Measurements from ENCODE around the gene PKN1. TPM values are rescaled to one million over a fixed set of nuclear protein-coding genes. Genes with fewer than 3 reads are reported as not detected.

Gene PKN1
- total and polyA plus RNA-seq, 2 experiments from 2014 or later, result 86.8 to 201 TPM

DNA sequence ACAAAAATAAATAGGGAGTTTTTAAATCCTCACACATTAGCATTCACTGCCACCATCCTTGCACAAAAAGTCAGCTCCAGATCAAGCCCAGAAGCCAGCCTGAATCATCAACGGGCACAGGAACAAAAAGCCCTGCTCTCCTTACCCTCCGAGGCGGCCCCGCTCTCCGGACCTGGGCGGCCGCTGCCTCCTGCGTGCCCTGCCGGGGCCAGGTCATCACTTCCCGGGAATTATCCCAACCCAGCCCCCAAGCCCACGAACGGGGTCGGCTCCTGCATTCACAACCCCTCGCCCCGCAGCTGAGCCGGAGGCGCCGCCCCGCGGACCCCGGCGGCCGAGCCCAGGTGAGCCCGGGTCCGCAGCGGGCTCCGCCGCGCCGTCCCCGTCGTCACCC is 84.3 kb downstream of the PKN1 start (continued):
- TF ChIP-seq, protein P1, sequence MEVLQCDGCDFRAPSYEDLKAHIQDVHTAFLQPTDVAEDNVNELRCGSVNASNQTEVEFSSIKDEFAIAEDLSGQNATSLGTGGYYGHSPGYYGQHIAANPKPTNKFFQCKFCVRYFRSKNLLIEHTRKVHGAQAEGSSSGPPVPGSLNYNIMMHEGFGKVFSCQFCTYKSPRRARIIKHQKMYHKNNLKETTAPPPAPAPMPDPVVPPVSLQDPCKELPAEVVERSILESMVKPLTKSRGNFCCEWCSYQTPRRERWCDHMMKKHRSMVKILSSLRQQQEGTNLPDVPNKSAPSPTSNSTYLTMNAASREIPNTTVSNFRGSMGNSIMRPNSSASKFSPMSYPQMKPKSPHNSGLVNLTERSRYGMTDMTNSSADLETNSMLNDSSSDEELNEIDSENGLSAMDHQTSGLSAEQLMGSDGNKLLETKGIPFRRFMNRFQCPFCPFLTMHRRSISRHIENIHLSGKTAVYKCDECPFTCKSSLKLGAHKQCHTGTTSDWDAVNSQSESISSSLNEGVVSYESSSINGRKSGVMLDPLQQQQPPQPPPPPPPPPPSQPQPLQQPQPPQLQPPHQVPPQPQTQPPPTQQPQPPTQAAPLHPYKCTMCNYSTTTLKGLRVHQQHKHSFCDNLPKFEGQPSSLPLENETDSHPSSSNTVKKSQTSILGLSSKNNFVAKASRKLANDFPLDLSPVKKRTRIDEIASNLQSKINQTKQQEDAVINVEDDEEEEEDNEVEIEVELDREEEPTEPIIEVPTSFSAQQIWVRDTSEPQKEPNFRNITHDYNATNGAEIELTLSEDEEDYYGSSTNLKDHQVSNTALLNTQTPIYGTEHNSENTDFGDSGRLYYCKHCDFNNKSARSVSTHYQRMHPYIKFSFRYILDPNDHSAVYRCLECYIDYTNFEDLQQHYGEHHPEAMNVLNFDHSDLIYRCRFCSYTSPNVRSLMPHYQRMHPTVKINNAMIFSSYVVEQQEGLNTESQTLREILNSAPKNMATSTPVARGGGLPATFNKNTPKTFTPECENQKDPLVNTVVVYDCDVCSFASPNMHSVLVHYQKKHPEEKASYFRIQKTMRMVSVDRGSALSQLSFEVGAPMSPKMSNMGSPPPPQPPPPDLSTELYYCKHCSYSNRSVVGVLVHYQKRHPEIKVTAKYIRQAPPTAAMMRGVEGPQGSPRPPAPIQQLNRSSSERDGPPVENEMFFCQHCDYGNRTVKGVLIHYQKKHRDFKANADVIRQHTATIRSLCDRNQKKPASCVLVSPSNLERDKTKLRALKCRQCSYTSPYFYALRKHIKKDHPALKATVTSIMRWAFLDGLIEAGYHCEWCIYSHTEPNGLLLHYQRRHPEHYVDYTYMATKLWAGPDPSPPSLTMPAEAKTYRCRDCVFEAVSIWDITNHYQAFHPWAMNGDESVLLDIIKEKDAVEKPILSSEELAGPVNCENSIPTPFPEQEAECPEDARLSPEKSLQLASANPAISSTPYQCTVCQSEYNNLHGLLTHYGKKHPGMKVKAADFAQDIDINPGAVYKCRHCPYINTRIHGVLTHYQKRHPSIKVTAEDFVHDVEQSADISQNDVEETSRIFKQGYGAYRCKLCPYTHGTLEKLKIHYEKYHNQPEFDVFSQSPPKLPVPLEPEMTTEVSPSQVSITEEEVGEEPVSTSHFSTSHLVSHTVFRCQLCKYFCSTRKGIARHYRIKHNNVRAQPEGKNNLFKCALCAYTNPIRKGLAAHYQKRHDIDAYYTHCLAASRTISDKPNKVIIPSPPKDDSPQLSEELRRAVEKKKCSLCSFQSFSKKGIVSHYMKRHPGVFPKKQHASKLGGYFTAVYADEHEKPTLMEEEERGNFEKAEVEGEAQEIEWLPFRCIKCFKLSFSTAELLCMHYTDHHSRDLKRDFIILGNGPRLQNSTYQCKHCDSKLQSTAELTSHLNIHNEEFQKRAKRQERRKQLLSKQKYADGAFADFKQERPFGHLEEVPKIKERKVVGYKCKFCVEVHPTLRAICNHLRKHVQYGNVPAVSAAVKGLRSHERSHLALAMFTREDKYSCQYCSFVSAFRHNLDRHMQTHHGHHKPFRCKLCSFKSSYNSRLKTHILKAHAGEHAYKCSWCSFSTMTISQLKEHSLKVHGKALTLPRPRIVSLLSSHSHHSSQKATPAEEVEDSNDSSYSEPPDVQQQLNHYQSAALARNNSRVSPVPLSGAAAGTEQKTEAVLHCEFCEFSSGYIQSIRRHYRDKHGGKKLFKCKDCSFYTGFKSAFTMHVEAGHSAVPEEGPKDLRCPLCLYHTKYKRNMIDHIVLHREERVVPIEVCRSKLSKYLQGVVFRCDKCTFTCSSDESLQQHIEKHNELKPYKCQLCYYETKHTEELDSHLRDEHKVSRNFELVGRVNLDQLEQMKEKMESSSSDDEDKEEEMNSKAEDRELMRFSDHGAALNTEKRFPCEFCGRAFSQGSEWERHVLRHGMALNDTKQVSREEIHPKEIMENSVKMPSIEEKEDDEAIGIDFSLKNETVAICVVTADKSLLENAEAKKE (CRISPR knock-in tag; IDR thresholded peaks at IDR 0.05), result no peak

DNA sequence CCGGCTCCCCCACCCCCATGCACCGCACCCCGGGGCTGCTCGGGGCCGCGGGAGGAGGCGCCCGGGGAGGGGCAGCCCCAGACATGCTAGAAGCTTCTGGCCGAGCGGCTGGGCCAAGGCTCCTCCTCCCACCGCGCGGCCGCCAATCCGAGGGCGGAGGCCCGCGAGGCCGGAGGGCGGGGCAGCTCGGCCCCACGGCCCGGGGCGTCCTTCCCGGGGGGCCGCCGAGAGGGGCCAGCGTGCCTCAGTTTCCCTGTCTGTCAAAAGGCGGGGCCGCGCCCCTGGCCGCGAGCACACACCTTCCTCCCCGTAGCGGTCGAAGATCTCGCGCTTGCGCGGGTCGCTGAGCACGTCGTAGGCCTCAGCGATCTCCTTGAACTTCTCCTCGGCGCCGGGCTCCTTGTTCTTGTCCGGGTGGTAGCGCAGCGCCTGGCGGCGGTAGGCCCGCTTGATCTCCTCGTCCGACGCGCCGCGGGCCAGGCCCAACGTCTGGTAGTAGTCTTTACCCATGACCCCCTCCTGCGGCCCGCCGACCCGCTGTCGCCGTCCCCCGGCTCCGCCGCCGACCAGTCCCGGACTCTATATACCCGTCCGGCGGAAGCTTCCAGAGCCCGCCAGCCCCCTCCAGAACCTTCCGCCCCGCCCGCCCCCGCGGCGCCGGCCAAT is 84.9 kb downstream of the PKN1 start, which contains the start of gene DNAJB1:
TSS of gene DNAJB1 (minus strand) at position 558 of the 666 bp plus-strand sequence. CDS start at position 510, 48 bp downstream.
- TF ChIP-seq EZH2 (IDR thresholded peaks at IDR 0.05; ENCODE audit: low read depth, unreplicated experiment), result no peak
- TF ChIP-seq POLR2AphosphoS5 (IDR thresholded peaks at IDR 0.05; ENCODE audit: low read depth), result peak; percentile 66; the same call in 1 of the 2 replicates
- TF ChIP-seq, protein P2, sequence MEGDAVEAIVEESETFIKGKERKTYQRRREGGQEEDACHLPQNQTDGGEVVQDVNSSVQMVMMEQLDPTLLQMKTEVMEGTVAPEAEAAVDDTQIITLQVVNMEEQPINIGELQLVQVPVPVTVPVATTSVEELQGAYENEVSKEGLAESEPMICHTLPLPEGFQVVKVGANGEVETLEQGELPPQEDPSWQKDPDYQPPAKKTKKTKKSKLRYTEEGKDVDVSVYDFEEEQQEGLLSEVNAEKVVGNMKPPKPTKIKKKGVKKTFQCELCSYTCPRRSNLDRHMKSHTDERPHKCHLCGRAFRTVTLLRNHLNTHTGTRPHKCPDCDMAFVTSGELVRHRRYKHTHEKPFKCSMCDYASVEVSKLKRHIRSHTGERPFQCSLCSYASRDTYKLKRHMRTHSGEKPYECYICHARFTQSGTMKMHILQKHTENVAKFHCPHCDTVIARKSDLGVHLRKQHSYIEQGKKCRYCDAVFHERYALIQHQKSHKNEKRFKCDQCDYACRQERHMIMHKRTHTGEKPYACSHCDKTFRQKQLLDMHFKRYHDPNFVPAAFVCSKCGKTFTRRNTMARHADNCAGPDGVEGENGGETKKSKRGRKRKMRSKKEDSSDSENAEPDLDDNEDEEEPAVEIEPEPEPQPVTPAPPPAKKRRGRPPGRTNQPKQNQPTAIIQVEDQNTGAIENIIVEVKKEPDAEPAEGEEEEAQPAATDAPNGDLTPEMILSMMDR (conservative IDR thresholded peaks at IDR 0.05; ENCODE audit: low read depth in 2 of 2), result no peak
- TF ChIP-seq, protein P3, sequence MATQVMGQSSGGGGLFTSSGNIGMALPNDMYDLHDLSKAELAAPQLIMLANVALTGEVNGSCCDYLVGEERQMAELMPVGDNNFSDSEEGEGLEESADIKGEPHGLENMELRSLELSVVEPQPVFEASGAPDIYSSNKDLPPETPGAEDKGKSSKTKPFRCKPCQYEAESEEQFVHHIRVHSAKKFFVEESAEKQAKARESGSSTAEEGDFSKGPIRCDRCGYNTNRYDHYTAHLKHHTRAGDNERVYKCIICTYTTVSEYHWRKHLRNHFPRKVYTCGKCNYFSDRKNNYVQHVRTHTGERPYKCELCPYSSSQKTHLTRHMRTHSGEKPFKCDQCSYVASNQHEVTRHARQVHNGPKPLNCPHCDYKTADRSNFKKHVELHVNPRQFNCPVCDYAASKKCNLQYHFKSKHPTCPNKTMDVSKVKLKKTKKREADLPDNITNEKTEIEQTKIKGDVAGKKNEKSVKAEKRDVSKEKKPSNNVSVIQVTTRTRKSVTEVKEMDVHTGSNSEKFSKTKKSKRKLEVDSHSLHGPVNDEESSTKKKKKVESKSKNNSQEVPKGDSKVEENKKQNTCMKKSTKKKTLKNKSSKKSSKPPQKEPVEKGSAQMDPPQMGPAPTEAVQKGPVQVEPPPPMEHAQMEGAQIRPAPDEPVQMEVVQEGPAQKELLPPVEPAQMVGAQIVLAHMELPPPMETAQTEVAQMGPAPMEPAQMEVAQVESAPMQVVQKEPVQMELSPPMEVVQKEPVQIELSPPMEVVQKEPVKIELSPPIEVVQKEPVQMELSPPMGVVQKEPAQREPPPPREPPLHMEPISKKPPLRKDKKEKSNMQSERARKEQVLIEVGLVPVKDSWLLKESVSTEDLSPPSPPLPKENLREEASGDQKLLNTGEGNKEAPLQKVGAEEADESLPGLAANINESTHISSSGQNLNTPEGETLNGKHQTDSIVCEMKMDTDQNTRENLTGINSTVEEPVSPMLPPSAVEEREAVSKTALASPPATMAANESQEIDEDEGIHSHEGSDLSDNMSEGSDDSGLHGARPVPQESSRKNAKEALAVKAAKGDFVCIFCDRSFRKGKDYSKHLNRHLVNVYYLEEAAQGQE (IDR thresholded peaks at IDR 0.05; ENCODE audit: unreplicated experiment), result peak; percentile 13
- H3K9me3 Mint-ChIP-seq, result no peaks in the 10 kb centered on the region; the same call in 2 of the 3 replicates
- H3K36me3 Mint-ChIP-seq (ENCODE audit: low read depth), result peaks cover 34% of the 10 kb centered on the region
- peaks cover 31% of the 10 kb centered on the region for H3K79me2 ChIP-seq (replicated peaks; ENCODE audit: insufficient read depth)
- ATAC-seq (peak; percentile 74), DNase-seq (ENCODE audit: low spot score) (peak; percentile 70)
- peak within 1 kb of the TSS; percentile 88 for H2AFZ ChIP-seq
- no peaks in the 10 kb centered on the region for H3K9me2 ChIP-seq (ENCODE audit: insufficient read depth)
- H3K4me3 ChIP-seq, result peak within 1 kb of the TSS; percentile 97
- peaks cover 11% of the 10 kb centered on the region for H3K27me3 Mint-ChIP-seq (ENCODE audit: insufficient read depth, low read depth, poor library complexity)
- no peaks in the 10 kb centered on the region for H3K27me3 ChIP-seq (ENCODE audit: insufficient read depth)
- peaks cover 26% of the 10 kb centered on the region for H3K4me1 Mint-ChIP-seq
- H3K36me3 ChIP-seq (ENCODE audit: insufficient read depth), result peaks cover 3% of the 10 kb centered on the region
- H3K4me2 ChIP-seq, result peak within 1 kb of the TSS; percentile 99
- H3K27ac ChIP-seq (ENCODE audit: low read depth), result peak within 1 kb of the TSS; percentile 94
- peaks cover 24% of the 10 kb centered on the region; the same call in 1 of the 2 replicates for H4K20me1 ChIP-seq (replicated peaks; ENCODE audit: insufficient read depth)
- peaks cover 11% of the 10 kb centered on the region; the same call in 1 of the 2 replicates for H3K4me1 ChIP-seq (ENCODE audit: insufficient read depth)
- peaks cover 36% of the 10 kb centered on the region for H3F3A ChIP-seq (replicated peaks; ENCODE audit: low read depth)
- H3K27ac Mint-ChIP-seq, result peak within 1 kb of the TSS; percentile 96
- H3K4me3 Mint-ChIP-seq, result peak within 1 kb of the TSS; percentile 93
